DND-41 (cell line): ENCODE data around the gene CCL28.

Experiments used
- ATAC-seq: fragments of 200-7000 bp; cut with Tn5 transposase; 3 replicates; pipeline ENCODE4 v1.9.1; 2021; ENCODE audit warnings: low read depth; ENCODE audit not compliant: insufficient read depth
- DNase-seq: peaks from one replicate; pipeline ENCODE4 v3.0.0-alpha.2; 2020
- H2AFZ ChIP-seq: 2 replicates; pipeline ENCODE4 v1.6.0; 2012; ENCODE audit warnings: low read depth, low read length
- H3K27ac ChIP-seq: 2 replicates; pipeline ENCODE4 v1.5.1; 2012; ENCODE audit warnings: low read length, inconsistent platforms
- H3K27me3 ChIP-seq: fragments of 200-600 bp; sonication (generic); 2 replicates; pipeline ENCODE4 v1.6.0; 2012; ENCODE audit warnings: low read length, mild to moderate bottlenecking, inconsistent platforms; ENCODE audit not compliant: insufficient read depth, poor library complexity
- H3K36me3 ChIP-seq: 2 replicates; pipeline ENCODE4 v1.5.1; 2012; ENCODE audit warnings: low read length, inconsistent platforms; ENCODE audit not compliant: insufficient read depth
- H3K4me1 ChIP-seq: 2 replicates; pipeline ENCODE4 v1.5.1; 2012; ENCODE audit warnings: mild to moderate bottlenecking, low read length; ENCODE audit not compliant: insufficient read depth
- H3K4me2 ChIP-seq: 2 replicates; pipeline ENCODE4 v1.6.0; 2012; ENCODE audit warnings: mild to moderate bottlenecking, moderate library complexity, low read length, inconsistent platforms; ENCODE audit not compliant: insufficient read depth
- H3K4me3 ChIP-seq, 2 experiments: fragments of 200-600 bp in 1 of 2; shearing (Covaris generic) in 1 of 2; 2 replicates each; pipeline ENCODE4 v1.5.1; 2012 to 2016; ENCODE audit warnings: inconsistent platforms in 2 of 2, low read length in 2 of 2, mild to moderate bottlenecking in 2 of 2, low read depth in 1 of 2, moderate library complexity in 1 of 2
- H3K79me2 ChIP-seq: 2 replicates; pipeline ENCODE4 v1.6.0; 2012; ENCODE audit warnings: low read length, inconsistent platforms; ENCODE audit not compliant: insufficient read depth
- H3K9ac ChIP-seq: 2 replicates; pipeline ENCODE4 v1.6.0; 2012; ENCODE audit warnings: low read depth, mild to moderate bottlenecking, inconsistent platforms, low read length, moderate library complexity
- H3K9me3 ChIP-seq: 2 replicates; pipeline ENCODE4 v1.5.1; 2012; ENCODE audit warnings: low read length, moderate library complexity, mild to moderate bottlenecking, inconsistent platforms; ENCODE audit not compliant: insufficient read depth, severe bottlenecking
- H4K20me1 ChIP-seq: 2 replicates; pipeline ENCODE4 v1.6.0; 2012; ENCODE audit warnings: low read length; ENCODE audit not compliant: insufficient read depth
- CTCF ChIP-seq: IDR thresholded peaks from 2 replicates; pipeline ENCODE4 v1.5.1; 2012; ENCODE audit warnings: borderline replicate concordance, low read length, moderate library complexity, mild to moderate bottlenecking; ENCODE audit not compliant: poor library complexity, severe bottlenecking; ENCODE audit errors: extremely low read depth
- EZH2 ChIP-seq: IDR thresholded peaks from 3 replicates; pipeline ENCODE4 v1.6.1; 2012; ENCODE audit warnings: borderline replicate concordance, low read depth, mild to moderate bottlenecking, moderate library complexity, low read length, inconsistent platforms; ENCODE audit not compliant: severe bottlenecking

CCL28 gene

GRCh38 chr5:43401827-43402226 is 10.4 kb downstream of the CCL28 start:
- Histone ChIP-seq H3K4me3 (no peak overlapping the region), H4K20me1 (no peaks in the 10 kb centered on the region), H3K9ac (no peak overlapping the region), H3K27me3 (no peaks in the 10 kb centered on the region), H3K27ac (no peak overlapping the region), H3K9me3 (no peaks in the 10 kb centered on the region), H3K4me1 (no peaks in the 10 kb centered on the region), H3K4me2 (no peak overlapping the region), H3K36me3 (no peaks in the 10 kb centered on the region), H3K79me2 (no peaks in the 10 kb centered on the region), H2AFZ (no peak overlapping the region)
- TF ChIP-seq EZH2 (no peak), CTCF (peak; percentile 33)
- DNase-seq (no peak), ATAC-seq (no peak; the same call in 2 of the 3 replicates)

- no peak for DNase-seq
- no peak overlapping the region for H3K4me3 ChIP-seq
- H3K9ac ChIP-seq, result no peak overlapping the region
- no peaks in the 10 kb centered on the region for H3K4me1 ChIP-seq
- no peak for ATAC-seq
- H3K27ac ChIP-seq, result no peak overlapping the region
- H3K79me2 ChIP-seq, result no peaks in the 10 kb centered on the region
- H2AFZ ChIP-seq, result no peak overlapping the region
- H3K27me3 ChIP-seq, result no peaks in the 10 kb centered on the region
- no peaks in the 10 kb centered on the region for H3K9me3 ChIP-seq
- H4K20me1 ChIP-seq, result no peaks in the 10 kb centered on the region
- no peak overlapping the region for H3K4me2 ChIP-seq
- no peak for TF ChIP-seq EZH2
- TF ChIP-seq CTCF, result no peak
- no peaks in the 10 kb centered on the region for H3K36me3 ChIP-seq
Measured at GRCh38 chr5:43400082-43400481, 12.1 kb downstream of the CCL28 start.

GRCh38 chr5:43396762-43397304 is 15.4 kb downstream of the CCL28 start:
- Histone ChIP-seq H3K27me3 (no peaks in the 10 kb centered on the region), H3K4me3 (no peak overlapping the region), H4K20me1 (no peaks in the 10 kb centered on the region), H3K4me2 (no peak overlapping the region), H3K27ac (no peak overlapping the region), H2AFZ (no peak overlapping the region), H3K9ac (no peak overlapping the region), H3K79me2 (no peaks in the 10 kb centered on the region), H3K36me3 (no peaks in the 10 kb centered on the region), H3K9me3 (no peaks in the 10 kb centered on the region), H3K4me1 (no peaks in the 10 kb centered on the region)
- TF ChIP-seq CTCF, result no peak
- no peak for TF ChIP-seq EZH2
- ATAC-seq, result no peak
- no peak for DNase-seq

- Histone ChIP-seq H3K9me3 (no peaks in the 10 kb centered on the region), H4K20me1 (no peaks in the 10 kb centered on the region), H3K9ac (no peak overlapping the region), H3K27ac (no peak overlapping the region), H3K4me3 (no peak overlapping the region), H3K79me2 (no peaks in the 10 kb centered on the region), H3K36me3 (no peaks in the 10 kb centered on the region), H3K27me3 (no peaks in the 10 kb centered on the region), H3K4me2 (no peak overlapping the region), H3K4me1 (no peaks in the 10 kb centered on the region), H2AFZ (no peak overlapping the region; the same call in 1 of the 2 replicates)
- no peak for DNase-seq
- TF ChIP-seq EZH2 (no peak), CTCF (no peak)
- no peak for ATAC-seq
Measured at GRCh38 chr5:43390471-43390870, 21.7 kb downstream of the CCL28 start.
